AG09309 (cell line): Measurements from ENCODE around the gene TMSB10.

Experiments used
- DNase-seq: peaks from one replicate; pipeline ENCODE4 v3.0.0-alpha.2; 2010; ENCODE audit warnings: low read depth
- H3K4me3 ChIP-seq: 2 replicates; pipeline ENCODE4 v1.5.1; 2011; ENCODE audit warnings: mild to moderate bottlenecking, low read depth, low read length, moderate library complexity; ENCODE audit not compliant: control insufficient read depth
- TF ChIP-seq, protein P1 (sequence below): IDR thresholded peaks from 2 replicates; pipeline ENCODE4 v1.5.1; 2011; ENCODE audit warnings: mild to moderate bottlenecking, low read depth, low read length, inconsistent platforms; ENCODE audit not compliant: insufficient read depth, control insufficient read depth; ENCODE audit errors: missing control alignments

TMSB10 gene

DNA sequence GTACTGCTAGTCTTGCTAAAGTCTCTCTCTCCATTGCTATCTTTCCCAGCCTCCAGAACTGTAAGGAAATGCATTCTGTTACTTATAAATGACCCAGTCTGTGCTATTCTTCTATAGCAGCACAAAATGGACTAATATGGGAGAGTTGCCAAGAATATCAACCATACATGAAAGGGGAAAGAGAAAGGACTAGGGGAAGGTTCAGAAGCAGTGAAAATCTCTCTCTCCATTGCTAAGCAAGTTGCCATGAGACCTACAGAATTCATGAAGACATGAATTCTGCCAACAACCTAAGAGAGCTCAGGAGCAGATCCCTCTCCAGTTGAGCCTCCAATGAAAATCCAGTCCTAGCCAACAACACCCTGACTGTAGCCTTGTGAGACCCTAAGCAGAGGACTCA, 21.0 kb upstream of the TMSB10 start:
- no peak for DNase-seq
- no peak overlapping the region for H3K4me3 ChIP-seq
- TF ChIP-seq, protein P1, sequence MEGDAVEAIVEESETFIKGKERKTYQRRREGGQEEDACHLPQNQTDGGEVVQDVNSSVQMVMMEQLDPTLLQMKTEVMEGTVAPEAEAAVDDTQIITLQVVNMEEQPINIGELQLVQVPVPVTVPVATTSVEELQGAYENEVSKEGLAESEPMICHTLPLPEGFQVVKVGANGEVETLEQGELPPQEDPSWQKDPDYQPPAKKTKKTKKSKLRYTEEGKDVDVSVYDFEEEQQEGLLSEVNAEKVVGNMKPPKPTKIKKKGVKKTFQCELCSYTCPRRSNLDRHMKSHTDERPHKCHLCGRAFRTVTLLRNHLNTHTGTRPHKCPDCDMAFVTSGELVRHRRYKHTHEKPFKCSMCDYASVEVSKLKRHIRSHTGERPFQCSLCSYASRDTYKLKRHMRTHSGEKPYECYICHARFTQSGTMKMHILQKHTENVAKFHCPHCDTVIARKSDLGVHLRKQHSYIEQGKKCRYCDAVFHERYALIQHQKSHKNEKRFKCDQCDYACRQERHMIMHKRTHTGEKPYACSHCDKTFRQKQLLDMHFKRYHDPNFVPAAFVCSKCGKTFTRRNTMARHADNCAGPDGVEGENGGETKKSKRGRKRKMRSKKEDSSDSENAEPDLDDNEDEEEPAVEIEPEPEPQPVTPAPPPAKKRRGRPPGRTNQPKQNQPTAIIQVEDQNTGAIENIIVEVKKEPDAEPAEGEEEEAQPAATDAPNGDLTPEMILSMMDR: no peak

DNA sequence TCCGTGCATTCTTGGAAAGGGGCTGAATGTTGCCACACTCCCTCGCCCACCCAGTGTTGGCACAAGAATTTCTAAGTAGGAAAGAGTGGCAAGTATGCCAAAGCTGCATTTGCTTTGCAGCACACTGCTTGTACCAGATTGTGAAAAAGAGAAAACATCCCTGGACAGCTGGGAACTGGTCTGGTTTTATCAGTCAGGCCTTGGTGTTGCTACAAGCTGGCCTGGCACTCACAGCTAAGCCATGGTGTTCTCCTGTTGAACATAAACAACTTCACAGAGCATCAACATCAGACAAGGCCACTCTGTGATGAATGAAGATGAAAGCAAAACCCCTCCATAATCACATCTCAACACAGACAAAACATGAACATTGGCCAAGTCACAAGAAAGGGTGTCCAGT, 20.3 kb upstream of the TMSB10 start:
- TF ChIP-seq, protein P1: no peak
- DNase-seq: no peak
- no peak overlapping the region for H3K4me3 ChIP-seq

DNA sequence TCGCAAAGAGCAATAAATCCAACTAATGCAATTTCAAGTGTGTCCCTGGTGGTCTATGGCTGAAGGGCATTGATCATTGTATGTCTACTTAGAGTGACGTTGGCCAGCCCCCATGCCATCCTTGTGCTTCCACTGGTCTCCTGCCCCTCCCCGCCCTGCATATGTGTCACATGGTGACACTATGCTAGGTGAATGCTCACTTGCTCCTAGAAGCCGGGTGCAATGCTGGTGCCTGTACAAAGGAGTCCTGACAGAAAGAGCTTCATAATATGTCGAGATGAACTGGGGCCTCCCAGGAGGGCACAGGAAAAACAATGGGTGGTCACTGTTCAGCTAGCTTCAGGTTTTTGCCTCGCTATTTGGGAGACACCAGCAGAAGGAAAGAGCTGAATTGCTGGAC, 18.7 kb upstream of the TMSB10 start:
- TF ChIP-seq, protein P1: no peak
- no peak for DNase-seq
- no peak overlapping the region for H3K4me3 ChIP-seq

DNA sequence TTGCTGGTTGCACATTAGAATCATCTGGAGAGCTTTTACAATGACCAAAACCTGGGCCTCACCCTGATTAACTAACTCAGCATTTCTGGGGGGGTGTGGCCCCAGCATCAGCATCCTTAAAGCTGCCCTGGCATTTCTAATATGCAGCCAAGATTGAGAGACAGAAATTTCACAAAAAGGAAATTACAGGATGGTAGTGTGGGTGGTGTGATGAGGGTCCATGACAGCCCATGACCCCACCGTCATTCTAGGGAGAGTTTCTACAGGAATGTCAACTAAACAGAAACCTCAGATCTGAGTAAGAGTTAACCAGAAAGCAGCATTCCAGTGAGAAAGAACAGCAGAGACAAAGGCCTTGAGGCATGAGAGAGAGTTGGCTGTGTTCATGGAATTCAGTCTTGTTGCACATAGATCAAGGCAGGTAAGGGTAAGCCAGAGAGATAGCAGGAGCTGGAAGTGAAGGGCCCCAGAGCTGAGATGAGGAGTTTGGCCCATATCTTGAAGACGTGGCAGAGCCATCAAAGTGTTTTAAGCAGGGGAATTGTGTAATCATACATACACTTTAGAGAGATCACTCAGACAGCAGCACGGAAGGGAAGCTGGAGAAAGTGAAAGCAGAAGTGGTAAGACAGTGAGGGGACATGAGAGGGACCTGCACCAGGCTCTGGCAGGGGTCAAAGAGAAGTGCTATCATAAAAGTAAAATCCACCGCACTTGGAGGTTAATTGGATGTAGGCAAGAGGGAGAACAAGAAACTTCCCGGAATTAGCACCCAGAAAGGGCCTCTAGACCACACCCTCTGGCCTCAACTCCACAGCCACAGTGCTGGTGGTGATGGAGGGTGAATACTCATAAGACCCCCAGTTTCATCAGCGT, 16.8 kb upstream of the TMSB10 start:
- H3K4me3 ChIP-seq: peak overlapping the region; percentile 11; the same call in 1 of the 2 replicates
- DNase-seq: no peak
- TF ChIP-seq, protein P1: no peak

DNA sequence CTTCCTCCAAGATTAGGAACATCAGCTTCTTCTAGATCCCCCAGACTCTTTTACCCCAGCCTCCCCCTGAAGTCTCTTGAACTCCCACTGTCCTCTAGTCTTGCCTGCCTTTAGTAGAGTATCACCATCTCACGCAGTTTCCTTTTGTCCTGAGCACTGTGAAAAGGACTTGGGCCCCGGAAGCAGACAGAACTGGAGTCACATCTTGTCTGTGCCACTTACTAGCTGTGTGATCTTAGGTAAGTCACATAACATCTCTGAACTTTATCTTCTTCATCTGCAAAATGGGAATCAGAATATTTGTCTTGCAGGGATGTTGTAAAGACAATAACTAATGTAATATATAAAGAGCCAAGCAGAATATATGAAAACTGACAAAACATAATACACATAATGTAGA, 16.1 kb upstream of the TMSB10 start:
- TF ChIP-seq, protein P1: no peak
- no peak overlapping the region for H3K4me3 ChIP-seq
- no peak for DNase-seq

DNA sequence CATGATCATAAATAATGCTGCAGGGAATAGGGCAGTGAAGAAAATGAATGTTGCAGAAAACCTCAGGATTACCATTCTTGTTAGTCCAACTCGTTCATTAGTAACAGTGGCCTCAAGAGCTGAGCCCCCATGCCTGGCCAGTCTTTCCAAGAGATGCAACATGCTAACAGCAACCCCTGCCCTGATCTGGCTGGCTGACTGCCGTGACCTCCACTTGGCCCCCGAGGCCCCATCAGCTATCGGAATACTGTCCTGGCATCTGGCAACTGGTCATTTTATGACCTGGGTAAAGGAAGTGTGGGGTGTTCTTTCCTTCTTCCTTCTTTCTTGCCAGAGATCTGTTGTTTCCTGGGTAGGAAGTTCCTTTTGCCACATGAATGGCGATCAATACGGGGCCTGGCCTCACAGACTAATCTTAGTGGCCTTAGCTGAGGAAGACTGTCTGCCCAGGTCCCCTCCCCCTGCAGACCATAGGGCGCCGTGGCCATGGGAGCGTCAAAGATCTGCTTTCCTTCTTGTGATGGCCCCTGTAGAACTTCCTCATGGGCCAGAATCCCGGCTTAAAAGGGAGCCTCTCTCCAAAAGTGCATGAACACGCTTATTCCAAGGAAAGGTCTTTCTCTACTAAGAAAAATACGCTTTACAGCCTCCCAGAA, 14.0 kb upstream of the TMSB10 start:
- DNase-seq: no peak
- TF ChIP-seq, protein P1: no peak
- H3K4me3 ChIP-seq: no peak overlapping the region
